ENCODE data around the gene TMEM258.

TMEM258 gene

GRCh38 chr11:61775606-61776554 lies 16.5 kb downstream of the TMEM258 start:
- DNase-seq (ENCODE audit: low spot score) = no peak

GRCh38 chr11:61775106-61775505 lies 17.3 kb downstream of the TMEM258 start:
- DNase-seq (ENCODE audit: low spot score) = no peak

- no peak for DNase-seq (ENCODE audit: low spot score)
Observed at GRCh38 chr11:61774411-61774810, 18.0 kb downstream of the TMEM258 start.

- no peak for DNase-seq (ENCODE audit: low spot score)
Observed at GRCh38 chr11:61773809-61774208, 18.6 kb downstream of the TMEM258 start.

- DNase-seq (ENCODE audit: low spot score) = no peak
Observed at GRCh38 chr11:61773356-61773755, 19.0 kb downstream of the TMEM258 start.

- no peak for DNase-seq (ENCODE audit: low spot score)
Observed at GRCh38 chr11:61771985-61772455, 20.4 kb downstream of the TMEM258 start.

- DNase-seq (ENCODE audit: low spot score) = no peak
Observed at GRCh38 chr11:61771195-61771894, 21.1 kb downstream of the TMEM258 start.

- DNase-seq (ENCODE audit: low spot score) = no peak
Observed at GRCh38 chr11:61769946-61770683, 22.3 kb downstream of the TMEM258 start.

- no peak for DNase-seq (ENCODE audit: low spot score)
Observed at GRCh38 chr11:61769169-61769920, 23.1 kb downstream of the TMEM258 start.

- no peak for DNase-seq (ENCODE audit: low spot score)
Observed at GRCh38 chr11:61768376-61769076, 23.9 kb downstream of the TMEM258 start.

- no peak for DNase-seq (ENCODE audit: low spot score)
Observed at GRCh38 chr11:61766353-61766841, 26.0 kb downstream of the TMEM258 start.

- DNase-seq (ENCODE audit: low spot score) = no peak
Observed at GRCh38 chr11:61765550-61766253, 26.7 kb downstream of the TMEM258 start.

- DNase-seq (ENCODE audit: low spot score) = no peak
Observed at GRCh38 chr11:61764606-61765260, 27.7 kb downstream of the TMEM258 start.

- DNase-seq (ENCODE audit: low spot score) = no peak
Observed at GRCh38 chr11:61763930-61764605, 28.3 kb downstream of the TMEM258 start.

- DNase-seq (ENCODE audit: low spot score) = no peak
Observed at GRCh38 chr11:61762798-61763197, 29.6 kb downstream of the TMEM258 start.

GRCh38 chr11:61762223-61762615 lies 30.2 kb downstream of the TMEM258 start:
- DNase-seq (ENCODE audit: low spot score) = no peak

- no peak for DNase-seq (ENCODE audit: low spot score)
Observed at GRCh38 chr11:61761440-61762222, 30.8 kb downstream of the TMEM258 start.

GRCh38 chr11:61760946-61761345 lies 31.5 kb downstream of the TMEM258 start:
- DNase-seq (ENCODE audit: low spot score) = no peak

Data from NAMALWA (cell line).